ENCODE data around the gene ZBTB26. TPM values are rescaled to one million over a fixed set of nuclear protein-coding genes. Genes with fewer than 3 reads are reported as not detected.
"Not testable (repeated sequence)": the region's sequence is repeated elsewhere in the genome, so short reads cannot be mapped to it uniquely, and the experiment has no call there.

ZBTB26 gene
- total RNA-seq, 2 experiments from 2014 or later, result 4.8 to 6.0 TPM

- no peaks in the 10 kb centered on the region for H3K27me3 ChIP-seq (ENCODE audit: control insufficient read depth in 1 of 2, insufficient read depth in 2 of 2, low read length in 2 of 2)
- Mint-ChIP-seq H3K27ac (peak overlapping the region; percentile 88), H3K4me1 (ENCODE audit: low read depth) (peaks cover 29% of the 10 kb centered on the region), H3K27me3 (no peaks in the 10 kb centered on the region), H3K36me3 (ENCODE audit: low read depth) (peaks cover 37% of the 10 kb centered on the region), H3K9me3 (no peaks in the 10 kb centered on the region), H3K4me3 (peak overlapping the region; percentile 96)
- ATAC-seq (ENCODE audit: poor library complexity) (no peak), DNase-seq (no peak)
- H3K36me3 ChIP-seq (ENCODE audit: insufficient read depth, low read length), result peaks cover 21% of the 10 kb centered on the region
- POLR2A ChIA-PET, result interaction anchor here (0.7 to 2.8 kb wide), 12 partner anchors 9 to 96 kb away, joined by 3 to 58 read pairs (median 6); partner anchors contain the start of genes PDCL, RABGAP1, RC3H2 and ZBTB26
- no peak for TF ChIP-seq CTCF (IDR thresholded peaks at IDR 0.05)
- H3K4me1 ChIP-seq (ENCODE audit: insufficient read depth, low read length), result peaks cover 11% of the 10 kb centered on the region
- intact Hi-C loops (cut with DNase I, micrococcal nuclease), result loop anchor here (2.0 to 10.0 kb wide), 5 partner anchors 18 to 818 kb away; partner anchors contain the start of genes RABGAP1 (in 1 of the 2), STRBP (in 1 of the 2), TTLL11 (in 1 of the 2) and ZBTB26 (in 1 of the 2)
- peak overlapping the region; percentile 86 to 88 for H3K27ac ChIP-seq (ENCODE audit: low read depth in 1 of 2, low read length in 2 of 2)
- CTCF ChIA-PET, result interaction anchor here (0.9 to 2.5 kb wide), 4 partner anchors 9 to 79 kb away, joined by 3 to 8 read pairs (median 6); partner anchors contain the start of genes RABGAP1 and ZBTB26
- H3K4me3 ChIP-seq (ENCODE audit: low read length), result peak overlapping the region; percentile 78
- no peaks in the 10 kb centered on the region for H3K9me3 ChIP-seq (ENCODE audit: control insufficient read depth in 1 of 2, insufficient read depth in 1 of 2, low read length in 2 of 2)
Measured at GRCh38 chr9:122912671-122912963, 18.7 kb downstream of the ZBTB26 start.

GRCh38 chr9:122906122-122906521 lies 25.2 kb downstream of the ZBTB26 start:
- not testable (repeated sequence) for H3K4me3 Mint-ChIP-seq; H3K27me3 Mint-ChIP-seq; H3K27me3 ChIP-seq (ENCODE audit: control insufficient read depth in 1 of 2, insufficient read depth in 2 of 2, low read length in 2 of 2); H3K27ac Mint-ChIP-seq; H3K27ac ChIP-seq (ENCODE audit: low read depth in 1 of 2, low read length in 2 of 2); H3K9me3 ChIP-seq (ENCODE audit: control insufficient read depth in 1 of 2, insufficient read depth in 1 of 2, low read length in 2 of 2); ATAC-seq (ENCODE audit: poor library complexity); DNase-seq; H3K4me3 ChIP-seq (ENCODE audit: low read length); H3K9me3 Mint-ChIP-seq
- Histone ChIP-seq H3K36me3 (ENCODE audit: insufficient read depth, low read length) (peaks cover 13% of the 10 kb centered on the region), H3K4me1 (ENCODE audit: insufficient read depth, low read length) (peaks cover 11% of the 10 kb centered on the region)
- peaks cover 36% of the 10 kb centered on the region for H3K4me1 Mint-ChIP-seq (ENCODE audit: low read depth)
- H3K36me3 Mint-ChIP-seq (ENCODE audit: low read depth), result peaks cover 40% of the 10 kb centered on the region
- ChIA-PET POLR2A (interaction anchor here (3.7 kb wide), 1 partner anchor 26 kb away, joined by 39 read pairs; the partner anchor contains the start of gene ZBTB26), CTCF (interaction anchor here (1.5 kb wide), 1 partner anchor 86 kb away, joined by 3 read pairs; no protein-coding TSS in a partner anchor)
- intact Hi-C loops (cut with DNase I, micrococcal nuclease), result loop anchor here (5.0 to 10.0 kb wide), 3 partner anchors 79 to 811 kb away; partner anchors contain the start of genes MRRF (in 1 of the 2), PDCL (in 1 of the 2), RBM18 (in 1 of the 2) and TTLL11 (in 1 of the 2)

- ChIA-PET CTCF (interaction anchor here (0.9 to 2.1 kb wide), 3 partner anchors 8 to 85 kb away, joined by 3 to 6 read pairs (median 3); partner anchors contain the start of gene ZBTB6), POLR2A (interaction anchor here (0.8 to 3.7 kb wide), 11 partner anchors 8 to 434 kb away, joined by 3 to 58 read pairs (median 7); partner anchors contain the start of genes PDCL, RABGAP1, ZBTB26 and ZBTB6)
- peak within 1 kb of the TSS; percentile 89 for H3K4me3 ChIP-seq (ENCODE audit: low read length)
- peaks cover 11% of the 10 kb centered on the region for H3K4me1 ChIP-seq (ENCODE audit: insufficient read depth, low read length)
- peak within 1 kb of the TSS; percentile 99 for H3K27ac Mint-ChIP-seq
- peak within 1 kb of the TSS; percentile 100 for H3K4me3 Mint-ChIP-seq
- peaks cover 2% of the 10 kb centered on the region for H3K36me3 ChIP-seq (ENCODE audit: insufficient read depth, low read length)
- no peaks in the 10 kb centered on the region for H3K9me3 Mint-ChIP-seq
- peak within 1 kb of the TSS; percentile 87 for H3K27ac ChIP-seq (ENCODE audit: low read depth in 1 of 2, low read length in 2 of 2)
- intact Hi-C loops (cut with DNase I, micrococcal nuclease), result loop anchor here (1.0 to 10.0 kb wide), 8 partner anchors 8 to 810 kb away; partner anchors contain the start of genes PDCL (in 2 of the 2), MRRF (in 1 of the 2), RABGAP1 (in 1 of the 2) and RBM18 (in 1 of the 2)
- no peaks in the 10 kb centered on the region for H3K27me3 ChIP-seq (ENCODE audit: control insufficient read depth in 1 of 2, insufficient read depth in 2 of 2, low read length in 2 of 2)
- peaks cover 32% of the 10 kb centered on the region for H3K36me3 Mint-ChIP-seq (ENCODE audit: low read depth)
- no peaks in the 10 kb centered on the region for H3K9me3 ChIP-seq (ENCODE audit: control insufficient read depth in 1 of 2, insufficient read depth in 1 of 2, low read length in 2 of 2)
- H3K4me1 Mint-ChIP-seq (ENCODE audit: low read depth), result peaks cover 36% of the 10 kb centered on the region
- ATAC-seq (ENCODE audit: poor library complexity), result peak; percentile 92
- DNase-seq, result peak; percentile 91 to 100 (median 94)
- TF ChIP-seq CTCF (IDR thresholded peaks at IDR 0.05), result no peak
- H3K27me3 Mint-ChIP-seq, result no peaks in the 10 kb centered on the region
Measured at GRCh38 chr9:122904823-122905710, 26.2 kb downstream of the ZBTB26 start, which contains the start of gene RC3H2. TSS of gene RC3H2 (minus strand) at chr9:122905359. CDS start at chr9:122897509, 7,850 bp downstream.
